Measurements from ENCODE around the gene ARMC7.

- TF ChIP-seq, protein P1, sequence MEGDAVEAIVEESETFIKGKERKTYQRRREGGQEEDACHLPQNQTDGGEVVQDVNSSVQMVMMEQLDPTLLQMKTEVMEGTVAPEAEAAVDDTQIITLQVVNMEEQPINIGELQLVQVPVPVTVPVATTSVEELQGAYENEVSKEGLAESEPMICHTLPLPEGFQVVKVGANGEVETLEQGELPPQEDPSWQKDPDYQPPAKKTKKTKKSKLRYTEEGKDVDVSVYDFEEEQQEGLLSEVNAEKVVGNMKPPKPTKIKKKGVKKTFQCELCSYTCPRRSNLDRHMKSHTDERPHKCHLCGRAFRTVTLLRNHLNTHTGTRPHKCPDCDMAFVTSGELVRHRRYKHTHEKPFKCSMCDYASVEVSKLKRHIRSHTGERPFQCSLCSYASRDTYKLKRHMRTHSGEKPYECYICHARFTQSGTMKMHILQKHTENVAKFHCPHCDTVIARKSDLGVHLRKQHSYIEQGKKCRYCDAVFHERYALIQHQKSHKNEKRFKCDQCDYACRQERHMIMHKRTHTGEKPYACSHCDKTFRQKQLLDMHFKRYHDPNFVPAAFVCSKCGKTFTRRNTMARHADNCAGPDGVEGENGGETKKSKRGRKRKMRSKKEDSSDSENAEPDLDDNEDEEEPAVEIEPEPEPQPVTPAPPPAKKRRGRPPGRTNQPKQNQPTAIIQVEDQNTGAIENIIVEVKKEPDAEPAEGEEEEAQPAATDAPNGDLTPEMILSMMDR (IDR thresholded peaks at IDR 0.05): no peak
- no peak for TF ChIP-seq POLR2A (IDR thresholded peaks at IDR 0.05)
Measured at GRCh38 chr17:75079023-75079373, 30.8 kb upstream of the ARMC7 start.

Data from uterus (tissue), 2 donors.